ENCODE results near the gene IGF2BP2.

DNA sequence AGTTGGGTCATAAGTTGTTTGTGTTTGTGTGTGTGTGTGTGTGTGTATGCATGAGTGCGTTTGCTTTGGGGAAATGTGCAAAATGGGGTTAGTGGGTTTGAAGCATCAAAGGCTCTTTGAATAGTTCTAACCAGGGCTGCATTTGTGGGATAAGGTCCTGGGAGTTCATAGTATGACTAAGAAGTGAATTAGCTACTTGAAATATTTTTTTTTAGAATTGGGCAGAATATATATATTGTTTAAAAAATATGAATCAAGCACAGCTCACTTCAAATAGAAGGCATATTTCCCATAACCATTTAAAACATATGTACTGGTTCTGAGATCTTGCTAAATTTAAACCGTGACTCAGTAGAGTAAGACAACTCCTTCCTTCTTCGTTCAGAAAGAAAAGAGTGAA, 43.1 kb downstream of the IGF2BP2 start:
- TF ChIP-seq, protein P1, sequence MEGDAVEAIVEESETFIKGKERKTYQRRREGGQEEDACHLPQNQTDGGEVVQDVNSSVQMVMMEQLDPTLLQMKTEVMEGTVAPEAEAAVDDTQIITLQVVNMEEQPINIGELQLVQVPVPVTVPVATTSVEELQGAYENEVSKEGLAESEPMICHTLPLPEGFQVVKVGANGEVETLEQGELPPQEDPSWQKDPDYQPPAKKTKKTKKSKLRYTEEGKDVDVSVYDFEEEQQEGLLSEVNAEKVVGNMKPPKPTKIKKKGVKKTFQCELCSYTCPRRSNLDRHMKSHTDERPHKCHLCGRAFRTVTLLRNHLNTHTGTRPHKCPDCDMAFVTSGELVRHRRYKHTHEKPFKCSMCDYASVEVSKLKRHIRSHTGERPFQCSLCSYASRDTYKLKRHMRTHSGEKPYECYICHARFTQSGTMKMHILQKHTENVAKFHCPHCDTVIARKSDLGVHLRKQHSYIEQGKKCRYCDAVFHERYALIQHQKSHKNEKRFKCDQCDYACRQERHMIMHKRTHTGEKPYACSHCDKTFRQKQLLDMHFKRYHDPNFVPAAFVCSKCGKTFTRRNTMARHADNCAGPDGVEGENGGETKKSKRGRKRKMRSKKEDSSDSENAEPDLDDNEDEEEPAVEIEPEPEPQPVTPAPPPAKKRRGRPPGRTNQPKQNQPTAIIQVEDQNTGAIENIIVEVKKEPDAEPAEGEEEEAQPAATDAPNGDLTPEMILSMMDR (IDR thresholded peaks at IDR 0.05 in 8 of 11, conservative IDR thresholded peaks at IDR 0.05 in 3 of 11): no peak
- TF ChIP-seq POLR2AphosphoS5 (IDR thresholded peaks at IDR 0.05): no peak
- TF ChIP-seq POLR2A (IDR thresholded peaks at IDR 0.05): no peak
